Right renal cortex interstitium (tissue), 3 donors: ENCODE results near the gene HSFX4. TPM values are rescaled to one million over a fixed set of nuclear protein-coding genes. Genes with fewer than 3 reads are reported as not detected.
"Not testable (repeated sequence)": the region's sequence is repeated elsewhere in the genome, so short reads cannot be mapped to it uniquely, and the experiment has no call there.

ENCODE experiments used
- DNase-seq, 3 donors: peaks; one replicate each; pipeline ENCODE4 v3.0.0-alpha.2; 2013; ENCODE audit warnings: low read depth in 3 of 3, low spot score in 2 of 3
- polyA plus RNA-seq, 3 donors: library from polyadenylated mRNA; unstranded; fragments of 120-200 nt; gene quantifications; one replicate each; pipeline ENCODE4 v1.2.1, GENCODE V29; 2013; ENCODE audit not compliant: insufficient read length in 3 of 3

Gene HSFX4
- polyA plus RNA-seq, 3 donors, result 0.17 to 0.50 TPM; not detected in 1

DNA sequence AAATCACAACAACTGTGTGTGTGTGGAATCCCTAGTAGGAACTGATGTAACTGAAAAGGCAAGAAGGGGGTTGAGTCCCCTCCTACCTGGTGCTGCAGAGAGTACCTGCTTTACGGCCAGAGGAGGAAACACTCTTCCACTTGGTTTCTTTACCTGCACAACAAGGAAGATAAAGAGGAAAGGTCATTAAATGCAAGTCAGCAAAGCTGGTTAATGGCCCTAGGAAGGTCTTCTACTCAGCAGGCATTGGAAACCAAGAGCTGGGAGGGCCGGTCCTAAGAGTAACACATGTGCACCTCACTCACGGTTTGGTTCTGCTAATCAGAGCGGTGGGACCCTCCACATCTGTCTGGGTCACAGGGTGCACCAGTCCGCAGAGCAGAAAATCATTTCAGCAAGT is 8.0 kb downstream of the HSFX4 start:
- not testable (repeated sequence) for DNase-seq

GRCh38 chrX:149937871-149938426 is 8.6 kb downstream of the HSFX4 start:
- DNase-seq, result no peak

DNA sequence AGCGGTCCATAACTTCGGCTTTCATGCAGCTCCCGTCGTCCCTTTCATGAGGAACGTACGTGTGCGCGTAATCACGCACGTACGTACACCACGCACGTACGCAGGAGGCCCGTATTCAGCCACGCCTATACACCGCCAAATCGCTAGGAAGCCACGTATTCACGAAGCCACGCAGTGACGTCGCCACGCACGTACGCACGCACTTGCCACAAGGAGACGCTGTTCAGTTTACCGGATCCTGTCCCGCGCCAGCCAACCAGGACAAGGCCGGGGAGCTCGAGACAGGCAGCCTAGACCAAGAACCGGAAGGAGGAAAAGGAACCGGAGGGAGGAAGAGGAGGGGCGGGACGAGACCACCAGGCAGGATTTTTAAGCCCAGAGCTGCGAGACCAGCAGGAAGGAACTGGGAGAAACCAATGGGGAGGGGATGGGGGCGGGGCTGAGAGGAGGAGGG is 9.1 kb downstream of the HSFX4 start, which contains the start of gene EOLA2:
Gene EOLA2, minus strand, starts transcription at position 65 of the 454 bp plus-strand sequence. CDS start 4,617 bp downstream, outside the sequence.
- DNase-seq, result peak; percentile 85 to 87 (median 86)

GRCh38 chrX:149938881-149939654 is 9.7 kb downstream of the HSFX4 start:
- peak; percentile 58 to 81 (median 74) for DNase-seq

DNA sequence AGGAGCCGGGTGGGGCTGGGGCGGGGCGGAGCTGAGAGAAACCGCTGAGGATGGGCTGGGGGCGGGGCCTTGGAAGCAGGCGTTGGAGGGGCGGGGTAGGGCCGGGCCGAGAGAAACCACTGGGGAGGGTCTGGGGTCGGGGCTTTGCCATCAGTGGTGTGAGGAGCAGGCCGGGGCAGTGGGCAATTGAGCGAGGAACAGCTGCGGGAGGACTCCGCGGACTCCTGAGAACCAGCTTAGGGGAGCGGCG is 10.2 kb downstream of the HSFX4 start:
- no peak for DNase-seq

DNA sequence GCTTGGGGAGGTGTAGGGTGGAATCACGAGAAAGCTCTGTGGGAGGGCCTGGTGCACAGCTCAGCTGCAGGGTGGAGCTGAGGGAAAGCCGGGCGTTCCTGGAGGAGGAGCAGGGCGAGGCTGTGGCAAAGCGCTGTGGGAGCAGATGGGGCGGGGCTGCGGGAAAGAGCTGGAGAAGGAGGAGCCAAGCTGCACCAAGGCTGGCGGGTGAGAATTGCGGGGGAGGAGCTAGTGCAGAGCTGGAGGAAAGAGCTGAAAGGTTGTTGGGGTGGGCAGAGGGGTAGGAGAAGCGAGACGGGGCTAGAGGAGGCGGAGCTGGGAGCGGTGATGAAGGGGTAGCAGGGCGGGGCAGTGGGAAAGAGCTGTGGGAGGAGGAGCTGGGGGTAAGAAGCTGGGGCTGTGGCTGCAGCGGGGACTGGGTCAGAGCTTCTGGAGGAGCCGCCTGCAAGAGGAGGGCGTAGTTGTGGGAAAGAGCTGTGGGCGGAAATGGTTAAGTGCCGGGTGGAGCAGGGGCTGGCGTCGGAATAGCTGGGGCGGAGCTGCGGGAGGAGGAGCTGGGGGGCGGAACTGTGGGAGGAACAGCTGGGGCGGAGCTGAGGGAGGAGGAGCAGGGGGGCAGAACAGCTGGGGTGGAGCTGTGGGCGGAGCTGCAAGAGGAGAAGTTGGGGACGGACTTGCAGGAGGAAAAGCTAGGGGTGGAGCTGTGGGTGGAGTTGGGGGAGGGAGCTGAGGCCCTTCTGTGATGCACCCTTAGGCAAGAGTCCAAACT is 10.7 kb downstream of the HSFX4 start:
- peak; percentile 76 to 86 (median 77) for DNase-seq

- not testable (repeated sequence) for DNase-seq
These were observed 11.3 kb downstream of the HSFX4 start for GRCh38 chrX:149940674-149941024.

GRCh38 chrX:149945087-149945670 is 15.8 kb downstream of the HSFX4 start:
- not testable (repeated sequence) for DNase-seq

GRCh38 chrX:149945820-149946219 is 16.4 kb downstream of the HSFX4 start:
- DNase-seq, result not testable (repeated sequence)

DNA sequence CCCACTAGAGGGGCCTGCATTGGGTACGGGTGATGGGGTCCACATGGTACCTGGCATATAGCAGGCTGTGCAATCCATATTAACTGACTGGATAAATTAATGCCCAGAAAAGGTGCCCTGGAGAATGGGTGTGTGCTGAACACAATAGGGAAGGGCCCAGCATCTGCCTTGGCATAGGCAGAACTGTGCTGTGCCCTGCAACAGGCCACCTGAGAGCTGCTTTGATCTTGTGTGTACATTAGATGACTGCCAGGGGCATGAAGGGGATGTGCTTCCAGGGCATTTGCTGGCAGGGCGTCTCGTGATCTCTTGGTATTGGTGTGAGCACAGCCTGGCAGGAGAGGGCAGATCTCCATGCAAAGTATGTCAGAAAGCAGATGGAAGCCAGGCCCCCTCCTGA is 17.6 kb downstream of the HSFX4 start:
- not testable (repeated sequence) for DNase-seq

GRCh38 chrX:149948016-149948415 is 18.6 kb downstream of the HSFX4 start:
- no peak for DNase-seq

GRCh38 chrX:149949743-149950436 is 20.5 kb downstream of the HSFX4 start:
- DNase-seq, result no peak

GRCh38 chrX:149950681-149951080 is 21.3 kb downstream of the HSFX4 start:
- no peak for DNase-seq

DNA sequence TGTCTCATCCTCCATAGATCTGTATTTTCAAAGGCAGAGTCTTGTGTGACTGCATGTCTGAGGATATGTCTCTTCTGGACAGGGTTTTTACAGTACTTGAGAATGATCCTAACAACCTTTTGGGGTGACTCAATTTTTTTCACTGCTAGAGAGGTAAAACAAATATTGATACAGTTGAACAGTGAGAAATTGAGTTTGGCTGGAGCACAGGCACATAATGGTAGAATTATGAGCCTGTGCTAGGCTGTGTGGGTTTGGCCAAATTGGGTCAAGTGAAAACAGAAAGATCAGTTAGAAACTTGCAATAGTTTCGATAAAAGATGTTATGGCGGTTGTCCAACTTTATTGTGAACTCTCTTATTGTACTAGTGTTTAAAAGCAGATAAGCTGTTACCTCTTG is 32.2 kb downstream of the HSFX4 start:
- no peak for DNase-seq

GRCh38 chrX:149962010-149962409 is 32.6 kb downstream of the HSFX4 start:
- DNase-seq, result no peak

DNA sequence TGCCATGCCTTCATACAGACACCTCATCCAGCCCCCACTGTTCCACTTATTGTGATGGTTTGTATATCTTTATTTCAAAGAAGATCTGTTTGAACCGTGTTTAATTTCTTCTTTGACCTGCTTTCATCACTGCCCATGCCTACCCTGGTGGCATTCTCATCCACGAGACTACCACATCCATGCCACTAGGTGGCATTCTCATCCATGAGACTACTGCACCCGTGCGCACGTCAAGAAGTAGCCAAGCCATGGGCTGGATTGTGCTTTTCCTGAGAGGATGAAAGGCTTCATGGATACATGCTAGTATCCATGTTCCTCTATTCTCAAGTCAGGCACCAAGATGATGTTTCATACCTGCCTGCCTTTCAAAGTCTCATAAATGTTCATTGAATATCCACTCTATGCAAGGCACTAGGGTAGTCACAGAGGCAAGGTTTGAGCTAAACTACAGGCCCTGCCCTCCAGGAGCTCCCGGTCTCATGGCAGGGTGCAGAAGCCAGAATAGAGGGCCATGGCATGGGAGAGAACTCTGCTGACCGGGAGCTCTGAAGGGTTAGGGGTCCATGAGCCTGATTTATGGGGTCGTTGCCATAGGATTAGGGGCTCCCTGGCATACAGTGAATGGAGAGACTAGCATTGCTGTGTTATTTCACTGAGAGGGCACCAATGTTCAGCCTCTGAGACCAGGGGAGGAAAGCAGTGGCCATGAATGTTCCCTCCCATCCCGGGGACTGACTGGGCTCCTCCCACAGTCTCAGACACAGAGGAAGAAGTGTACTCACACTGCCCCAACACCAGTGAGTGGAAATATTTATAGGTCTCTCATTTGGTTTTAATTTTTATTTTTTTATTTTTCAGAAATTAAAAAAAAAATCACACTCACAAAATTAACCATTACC is 33.7 kb downstream of the HSFX4 start:
- no peak for DNase-seq

DNA sequence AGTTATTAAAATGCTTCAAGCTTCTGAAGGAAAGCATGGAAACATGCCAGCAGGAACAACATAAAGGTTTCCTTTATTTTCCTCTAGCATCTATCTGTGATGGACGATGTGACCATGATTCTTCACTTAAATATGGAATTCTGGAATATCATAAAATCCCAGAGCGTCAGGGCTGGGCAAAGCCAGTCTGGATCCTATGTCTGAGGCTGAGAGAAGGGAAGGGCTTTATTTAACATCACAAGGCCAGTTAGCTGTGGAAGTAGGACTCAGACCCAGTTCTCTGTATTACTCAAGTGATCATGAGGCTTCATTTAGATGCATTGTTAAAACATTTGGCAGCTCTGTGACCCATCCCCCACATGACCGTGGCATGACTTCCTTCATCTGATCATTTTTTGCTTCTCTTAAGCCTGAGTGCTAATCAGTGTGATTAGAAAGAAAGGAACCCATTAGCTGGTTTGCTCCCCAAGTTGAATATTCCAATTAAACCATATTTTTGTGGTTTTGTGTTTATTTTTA is 49.8 kb downstream of the HSFX4 start:
- no peak for DNase-seq
